Fibroblast of the aortic adventitia (primary cell): ENCODE measurements around the gene NBEAL2. TPM values are rescaled to one million over a fixed set of nuclear protein-coding genes. Genes with fewer than 3 reads are reported as not detected.

Source experiments
- DNase-seq: peaks from one replicate; pipeline ENCODE4 v3.0.0-alpha.2; 2010; ENCODE audit warnings: low read depth
- H3K4me3 ChIP-seq: 2 replicates; pipeline ENCODE4 v1.5.1; 2011; ENCODE audit warnings: low read depth, mild to moderate bottlenecking, control low read depth, low read length, moderate library complexity
- total RNA-seq: library from RNA; depleted of rRNA; stranded (reverse); fragments of >200 nt; gene quantifications from 2 replicates; pipeline ENCODE4 v1.2.3, GENCODE V29; 2012; ENCODE audit warnings: low replicate concordance
- TF ChIP-seq, protein P1 (sequence below): IDR thresholded peaks from 2 replicates; pipeline ENCODE4 v1.5.1; 2011; ENCODE audit warnings: mild to moderate bottlenecking, low read length, control low read depth, inconsistent platforms; ENCODE audit not compliant: insufficient read depth

NBEAL2 gene
- total RNA-seq, 1 donor: 4.4 TPM

DNA sequence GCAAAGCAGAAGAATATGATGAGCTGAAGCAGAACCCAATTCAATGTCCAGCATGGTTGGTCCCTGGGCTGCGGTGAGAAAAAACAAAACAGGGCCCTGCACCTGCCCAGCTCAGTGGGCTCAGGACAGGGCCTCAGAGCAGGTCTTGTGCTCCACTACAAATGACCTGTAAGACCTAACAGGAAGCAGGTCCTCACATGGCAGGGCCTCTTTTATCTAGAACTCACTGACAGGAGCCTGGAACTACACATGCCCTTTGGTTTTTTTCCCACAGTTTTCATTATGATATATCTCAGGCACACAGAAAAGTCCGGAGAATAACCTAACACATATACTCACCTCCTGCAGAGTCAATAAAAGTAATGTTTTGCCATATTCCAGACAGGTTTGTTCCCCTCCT, 41.3 kb upstream of the NBEAL2 start:
- DNase-seq: no peak
- TF ChIP-seq, protein P1, sequence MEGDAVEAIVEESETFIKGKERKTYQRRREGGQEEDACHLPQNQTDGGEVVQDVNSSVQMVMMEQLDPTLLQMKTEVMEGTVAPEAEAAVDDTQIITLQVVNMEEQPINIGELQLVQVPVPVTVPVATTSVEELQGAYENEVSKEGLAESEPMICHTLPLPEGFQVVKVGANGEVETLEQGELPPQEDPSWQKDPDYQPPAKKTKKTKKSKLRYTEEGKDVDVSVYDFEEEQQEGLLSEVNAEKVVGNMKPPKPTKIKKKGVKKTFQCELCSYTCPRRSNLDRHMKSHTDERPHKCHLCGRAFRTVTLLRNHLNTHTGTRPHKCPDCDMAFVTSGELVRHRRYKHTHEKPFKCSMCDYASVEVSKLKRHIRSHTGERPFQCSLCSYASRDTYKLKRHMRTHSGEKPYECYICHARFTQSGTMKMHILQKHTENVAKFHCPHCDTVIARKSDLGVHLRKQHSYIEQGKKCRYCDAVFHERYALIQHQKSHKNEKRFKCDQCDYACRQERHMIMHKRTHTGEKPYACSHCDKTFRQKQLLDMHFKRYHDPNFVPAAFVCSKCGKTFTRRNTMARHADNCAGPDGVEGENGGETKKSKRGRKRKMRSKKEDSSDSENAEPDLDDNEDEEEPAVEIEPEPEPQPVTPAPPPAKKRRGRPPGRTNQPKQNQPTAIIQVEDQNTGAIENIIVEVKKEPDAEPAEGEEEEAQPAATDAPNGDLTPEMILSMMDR: no peak
- no peak overlapping the region for H3K4me3 ChIP-seq

DNA sequence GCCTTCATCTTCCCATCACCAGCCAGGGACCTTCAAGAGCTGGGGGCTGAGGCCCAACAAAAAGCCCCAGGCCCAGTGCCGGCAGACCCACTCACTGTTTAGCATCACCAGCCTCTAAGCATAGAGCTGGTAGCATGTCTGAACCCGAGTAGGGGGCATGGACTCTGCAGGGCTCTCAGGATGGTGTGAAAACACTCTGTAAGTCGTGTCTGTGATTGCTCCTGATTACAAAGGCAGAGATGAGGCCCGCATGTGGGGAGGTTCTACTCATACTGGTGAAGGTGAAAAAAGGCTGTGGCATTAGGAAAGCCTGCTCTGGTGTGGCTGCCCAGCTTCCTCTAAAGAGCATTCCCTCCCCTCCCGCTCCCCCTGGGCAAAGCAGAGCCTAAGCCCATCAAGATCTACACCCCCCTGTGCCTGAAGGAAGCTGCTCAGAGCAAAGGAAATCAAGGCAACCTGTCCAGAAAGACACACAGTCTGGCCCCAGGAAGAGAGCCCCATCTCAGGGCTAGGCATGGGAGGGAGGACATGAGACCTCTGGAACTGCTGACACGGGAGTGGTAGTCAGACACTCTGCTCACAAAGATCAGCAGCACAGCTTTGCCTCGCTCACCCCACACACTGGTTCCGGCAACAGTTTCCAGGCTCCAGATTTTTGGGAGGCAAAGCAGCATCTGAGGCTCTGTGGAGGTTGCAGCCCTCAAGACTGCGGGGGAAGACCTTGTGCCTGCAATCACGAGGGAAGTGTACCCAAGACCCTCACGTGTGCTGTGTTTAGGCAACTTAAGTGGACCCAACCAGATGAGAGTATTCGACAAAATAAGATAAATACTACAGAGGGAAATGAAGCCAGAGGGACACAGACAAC, 39.7 kb upstream of the NBEAL2 start:
- DNase-seq: no peak
- H3K4me3 ChIP-seq: no peak overlapping the region
- TF ChIP-seq, protein P1: no peak

DNA sequence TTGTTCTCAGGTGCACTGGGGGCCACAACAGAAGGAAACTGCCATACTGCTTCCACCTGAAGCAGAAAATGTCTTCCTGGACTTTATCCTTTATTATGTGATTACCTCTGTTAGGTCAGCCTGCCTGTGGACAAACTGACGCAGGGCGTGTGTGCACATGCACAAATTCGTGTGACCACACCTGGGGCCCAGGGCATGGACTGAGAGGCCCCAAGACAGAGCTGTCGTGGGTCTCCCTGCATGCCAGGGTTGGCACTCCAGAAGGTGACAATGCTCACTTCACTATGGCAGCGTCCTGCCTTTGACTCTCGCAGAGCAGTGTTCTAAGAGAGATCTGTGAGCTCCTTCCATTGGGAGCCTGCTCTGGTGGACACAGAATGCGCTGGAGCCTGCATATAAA, 37.4 kb upstream of the NBEAL2 start:
- DNase-seq: no peak
- TF ChIP-seq, protein P1: no peak
- no peak overlapping the region for H3K4me3 ChIP-seq

DNA sequence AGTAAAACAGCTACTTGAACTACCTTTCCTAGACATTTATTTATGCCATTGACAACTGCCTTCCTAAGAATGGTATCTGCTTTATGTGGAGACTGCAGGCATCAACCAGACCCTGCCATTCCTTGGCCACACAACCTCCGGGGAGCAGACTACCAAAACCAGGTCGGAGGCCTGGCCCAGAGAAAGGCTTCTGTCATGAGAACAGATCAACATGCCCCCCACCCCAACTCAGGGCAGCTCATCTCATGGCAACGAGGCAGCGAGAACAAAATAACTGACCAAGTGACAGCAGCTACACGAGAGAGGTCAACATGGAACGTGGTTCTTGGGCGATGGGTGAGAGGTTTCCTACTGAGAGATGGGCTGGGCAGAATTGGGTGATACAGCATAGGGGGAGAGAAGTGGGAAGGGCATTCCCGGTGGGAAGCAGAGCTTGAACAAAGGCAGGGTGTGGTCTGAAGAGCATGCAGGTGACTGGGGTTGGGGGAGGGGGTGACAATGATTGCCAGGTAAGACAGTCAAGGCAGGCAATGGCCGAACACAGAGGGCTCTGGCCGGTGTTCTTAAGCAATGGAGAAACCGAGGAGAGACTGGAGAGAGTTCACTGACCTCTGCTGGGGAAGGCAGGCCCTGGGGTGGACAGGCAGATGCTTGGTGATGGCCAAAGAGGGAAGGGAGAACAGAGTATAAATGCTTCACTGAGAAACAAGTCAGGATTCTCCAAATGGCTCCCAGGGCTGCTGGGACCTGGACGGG, 36.8 kb upstream of the NBEAL2 start:
- TF ChIP-seq, protein P1: no peak
- no peak for DNase-seq
- no peak overlapping the region for H3K4me3 ChIP-seq

DNA sequence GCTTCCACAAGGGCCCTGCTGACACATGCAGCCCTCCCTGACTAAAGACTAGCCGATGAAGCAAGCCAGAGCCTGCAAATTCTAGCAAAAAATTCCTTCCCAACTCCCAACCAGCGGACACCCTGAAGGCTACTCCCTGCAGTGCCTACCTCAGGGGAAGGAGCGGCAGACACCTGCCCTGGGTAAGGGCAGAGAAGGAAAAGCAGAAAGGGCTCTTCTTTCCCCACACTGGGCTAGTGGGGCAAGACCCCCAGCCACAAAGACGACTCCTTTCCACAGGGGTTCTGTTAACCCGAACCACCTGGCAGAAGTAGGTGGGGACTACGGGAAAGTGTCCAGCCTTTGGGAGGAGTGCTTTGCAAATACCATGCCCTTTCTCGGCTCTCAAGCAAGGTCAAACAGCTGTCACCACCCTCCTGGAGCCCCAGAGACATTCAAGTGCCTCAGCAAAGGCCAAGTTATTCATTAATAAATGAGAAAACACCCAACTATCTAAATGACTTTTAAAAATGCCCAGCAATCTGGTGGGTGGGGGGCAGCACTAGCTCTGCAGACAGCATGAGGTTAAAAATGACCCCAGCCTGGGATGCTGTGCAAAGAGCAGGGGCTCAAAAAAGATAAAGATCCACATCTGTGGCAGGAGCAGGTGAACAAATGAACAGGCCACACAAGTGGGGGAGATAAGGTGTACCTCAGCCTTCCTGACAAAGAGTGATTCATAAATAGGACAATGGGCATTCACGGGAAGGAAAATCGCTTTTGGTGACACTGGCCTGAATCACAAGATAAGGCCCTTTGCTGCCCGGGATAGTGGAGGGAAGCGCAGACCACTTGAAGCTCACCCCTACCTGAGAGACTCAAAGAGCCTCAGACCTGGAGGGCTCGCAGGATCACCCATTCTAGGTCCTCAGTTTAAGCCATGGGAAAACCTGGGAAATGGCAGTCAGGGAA, 36.0 kb upstream of the NBEAL2 start:
- no peak overlapping the region for H3K4me3 ChIP-seq

DNA sequence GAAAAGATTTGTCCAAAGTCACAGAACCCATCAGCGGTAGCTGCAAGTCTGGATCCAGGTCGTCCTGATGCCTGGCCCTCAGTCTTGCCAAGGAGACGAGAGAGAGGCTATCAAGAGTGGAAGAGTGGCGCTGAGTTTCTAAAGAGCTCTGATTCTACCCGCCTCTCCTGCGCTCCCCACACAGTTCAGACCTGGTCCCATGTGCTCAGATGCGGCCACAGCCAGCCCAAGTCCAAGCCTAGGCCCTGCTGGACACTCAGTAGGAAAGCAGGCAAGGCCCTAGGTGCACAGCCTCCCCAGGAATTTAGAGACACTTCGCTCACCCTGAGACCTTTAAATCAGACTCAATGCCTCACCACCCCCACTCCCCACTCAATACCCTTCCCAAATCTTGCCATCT, 35.3 kb upstream of the NBEAL2 start:
- no peak for DNase-seq
- no peak overlapping the region for H3K4me3 ChIP-seq
- TF ChIP-seq, protein P1: no peak

More for the DNA sequence above, 36.0 kb upstream of the NBEAL2 start:
- TF ChIP-seq, protein P1: no peak
- DNase-seq: no peak
